Spleen (tissue), 7 donors: ENCODE results near the gene RAB39B.

ENCODE experiments used
- CTCF ChIP-seq, 11 experiments: fragments of 200-600 bp in 7 of 11; fragments of 450-650 bp in 4 of 11; sonication (generic) in 4 of 11; IDR thresholded peaks in 8 of 11; conservative IDR thresholded peaks in 3 of 11; 1 replicate in 7 of 11; 2 replicates in 4 of 11; pipeline versions ENCODE4 v1.4.0 to v1.8.0; 2016 to 2021; ENCODE audit warnings: antibody characterized with exemption in 11 of 11, inconsistent platforms in 4 of 11, mild to moderate bottlenecking in 1 of 11
- POLR2AphosphoS5 ChIP-seq, 3 donors: sonication (generic); formaldehyde crosslinking; IDR thresholded peaks; one replicate each; pipeline ENCODE4 v1.5.1; 2017; ENCODE audit warnings: antibody characterized with exemption in 3 of 3
- donor health status: DM: no; HTN: no; CAD: no; lungs with moderate emphysema.
- donor health status: DM: no; HTN: no; CAD: no.
- donor health status: DM: no; HTN: no; CAD: no.

DNA sequence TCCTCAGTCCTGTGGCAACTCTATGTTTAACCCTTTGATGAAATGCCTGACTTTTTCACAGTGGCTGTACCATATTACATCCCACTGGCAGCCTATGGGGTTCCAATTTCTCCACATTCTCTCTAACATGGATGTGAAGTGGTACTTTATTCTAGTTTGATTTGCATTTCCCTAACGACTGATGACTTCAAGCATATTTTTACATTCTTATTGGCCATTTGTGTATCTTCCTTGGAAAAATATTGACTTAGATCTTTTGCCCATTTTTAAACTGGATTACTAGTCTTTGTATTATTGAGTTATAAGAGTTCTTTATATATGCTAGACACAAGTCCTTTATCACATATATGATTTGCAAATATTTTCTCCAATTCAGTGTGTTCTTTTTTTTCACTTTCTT, 2.1 kb upstream of the RAB39B start:
- TF ChIP-seq POLR2AphosphoS5 (IDR thresholded peaks at IDR 0.05): no peak
- no peak for TF ChIP-seq CTCF (IDR thresholded peaks at IDR 0.05 in 8 of 11, conservative IDR thresholded peaks at IDR 0.05 in 3 of 11)
